CD4-positive, alpha-beta T cell treated with Interleukin-10 for 1 hour (primary cell): ENCODE measurements around the gene SLC34A1.
A peak's percentile ranks its signal among the peaks of the same experiment; 100 is the strongest.
"Not testable (repeated sequence)": the region's sequence is repeated elsewhere in the genome, so short reads cannot be mapped to it uniquely, and the experiment has no call there.

ENCODE experiments used
- DNase-seq: peaks from one replicate; pipeline ENCODE4 v3.0.0-alpha.2; 2020

Gene SLC34A1

DNA sequence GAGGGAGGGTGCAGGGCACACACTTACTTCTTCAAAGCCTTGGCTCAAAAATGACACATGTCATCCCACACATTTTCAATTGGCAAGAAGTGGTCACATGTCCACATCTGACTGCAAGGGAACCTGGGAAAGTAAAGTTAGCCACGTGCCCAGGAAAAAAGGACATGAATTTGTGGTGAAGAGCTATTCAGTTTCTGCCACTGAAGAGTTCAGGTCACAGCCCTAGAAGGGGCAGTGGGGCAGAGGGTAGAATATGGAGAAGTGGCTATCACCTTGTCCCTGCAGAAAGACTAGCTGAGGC is 28.4 kb upstream of the SLC34A1 start:
- DNase-seq = no peak

DNA sequence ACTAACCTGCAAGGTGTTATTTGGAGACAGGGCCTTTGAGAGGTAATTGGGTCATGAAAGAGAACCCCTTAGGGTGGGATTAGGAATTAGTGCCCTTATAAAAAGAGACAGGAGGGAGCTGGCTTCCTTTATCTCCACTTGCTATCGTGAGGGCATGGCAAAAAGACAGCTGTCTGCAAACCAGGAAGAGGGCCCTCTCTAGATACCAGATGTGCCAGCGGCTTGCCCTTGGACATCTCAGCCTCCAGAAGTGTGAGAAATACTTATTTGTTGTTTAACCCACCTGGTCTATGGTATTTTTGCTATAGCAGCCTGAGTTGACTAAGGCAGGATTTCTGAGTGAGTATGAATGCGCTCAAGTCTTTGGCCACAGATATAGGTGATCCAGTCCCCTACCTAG is 27.5 kb upstream of the SLC34A1 start:
- no peak for DNase-seq

DNA sequence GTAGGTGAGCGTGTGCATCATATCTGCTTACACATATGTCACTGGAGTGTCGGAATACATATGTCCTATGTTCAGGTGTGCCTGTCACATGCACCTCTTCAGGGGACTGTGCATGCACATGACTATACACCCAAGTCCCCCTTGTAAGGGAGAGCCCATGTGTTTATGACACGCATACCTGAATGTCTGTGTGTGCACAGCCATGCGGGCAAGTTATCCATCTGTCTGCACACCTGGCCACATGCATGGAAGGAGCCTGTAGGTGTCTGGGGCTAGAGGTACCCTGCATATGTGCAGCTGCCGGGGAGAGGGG is 27.1 kb upstream of the SLC34A1 start:
- no peak for DNase-seq

DNA sequence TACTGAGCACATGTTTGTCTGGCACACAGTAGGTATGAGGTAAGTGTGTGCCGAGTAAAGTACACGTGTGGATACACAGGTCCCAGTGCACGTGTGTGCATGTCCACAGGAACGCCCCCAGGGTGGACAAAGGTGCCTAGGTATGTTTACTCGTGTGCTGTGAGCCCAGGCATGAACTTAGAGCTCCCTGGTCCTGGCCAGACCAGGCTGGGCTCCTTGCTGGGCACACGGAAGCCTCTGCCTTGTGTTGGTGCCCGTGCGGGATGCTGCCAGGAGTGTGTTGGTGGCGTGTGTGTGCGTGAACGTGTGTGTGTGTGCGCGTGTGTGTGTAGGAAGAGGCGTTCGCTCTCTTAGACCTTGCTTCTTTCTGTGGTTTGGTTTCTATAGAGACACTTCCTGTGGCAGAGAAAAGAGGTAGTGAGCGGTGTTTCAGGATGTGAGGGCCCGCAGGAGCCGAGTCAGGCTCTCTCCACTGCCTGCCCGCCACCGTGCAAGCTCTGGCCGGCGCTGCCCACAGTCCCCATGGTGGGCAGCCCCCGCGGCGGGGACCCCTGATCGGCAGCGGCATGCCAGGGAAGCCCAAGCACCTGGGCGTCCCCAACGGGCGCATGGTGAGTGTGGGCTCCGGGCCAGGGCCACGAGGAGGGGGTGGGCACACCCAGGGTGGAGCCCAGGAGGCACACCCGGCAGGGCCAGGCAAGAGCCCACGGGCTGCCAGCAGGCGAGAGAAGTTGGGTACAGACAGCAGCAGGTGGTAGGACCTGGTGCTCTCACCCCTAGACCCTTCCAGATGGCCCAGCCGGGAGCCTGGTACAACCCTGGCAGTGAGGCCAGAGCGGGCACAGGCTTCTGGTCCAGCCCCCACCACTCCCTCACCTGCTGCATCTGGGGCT is 26.5 kb upstream of the SLC34A1 start, which contains the start of gene RGS14:
RGS14 (plus strand) TSS at position 466 of the 893 bp plus-strand sequence; CDS start at position 567, 101 bp downstream.
- DNase-seq = peak; percentile 87

DNA sequence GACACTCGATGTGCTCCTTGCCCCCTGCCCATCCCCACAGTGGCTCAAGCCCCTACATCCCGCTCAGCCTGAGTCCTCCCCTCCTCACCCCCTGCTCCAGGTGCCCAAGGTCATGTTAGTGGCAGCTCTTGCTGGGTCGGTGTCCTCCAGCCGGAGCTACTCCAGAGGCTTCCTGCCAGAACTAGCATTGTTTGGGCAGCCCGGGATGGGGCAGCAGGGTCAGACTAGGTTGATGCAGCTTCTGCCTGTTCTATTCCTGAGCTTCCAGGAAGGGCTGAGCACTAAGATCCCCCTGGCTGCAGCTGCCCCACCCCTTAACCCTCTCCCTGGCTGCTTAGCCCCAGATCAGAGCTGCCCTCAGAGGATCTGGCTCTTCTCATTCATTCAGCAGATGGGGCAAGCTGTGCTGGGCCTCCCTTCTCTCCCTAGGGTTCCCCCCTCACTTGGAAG is 25.8 kb upstream of the SLC34A1 start:
- DNase-seq = no peak

DNA sequence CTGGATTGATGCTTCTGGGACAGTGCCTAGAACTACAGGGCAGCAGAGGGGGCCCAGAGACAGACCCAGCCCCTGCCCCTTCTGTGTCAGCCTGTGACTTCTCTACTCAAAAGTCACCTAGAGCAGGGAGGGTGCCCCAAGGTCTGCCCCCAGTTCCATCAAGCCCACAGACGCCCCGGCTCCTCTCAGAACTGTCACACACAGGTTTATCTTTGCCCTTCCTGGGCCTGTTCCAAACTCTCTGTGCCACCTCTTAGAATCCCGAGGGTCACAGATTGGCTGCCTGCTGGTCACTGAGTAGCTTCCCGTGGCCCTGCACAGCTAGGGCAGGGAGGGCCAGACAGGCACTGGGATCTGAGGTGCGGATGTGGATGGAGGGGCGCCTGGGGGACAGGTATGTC is 24.8 kb upstream of the SLC34A1 start:
- DNase-seq = no peak

DNA sequence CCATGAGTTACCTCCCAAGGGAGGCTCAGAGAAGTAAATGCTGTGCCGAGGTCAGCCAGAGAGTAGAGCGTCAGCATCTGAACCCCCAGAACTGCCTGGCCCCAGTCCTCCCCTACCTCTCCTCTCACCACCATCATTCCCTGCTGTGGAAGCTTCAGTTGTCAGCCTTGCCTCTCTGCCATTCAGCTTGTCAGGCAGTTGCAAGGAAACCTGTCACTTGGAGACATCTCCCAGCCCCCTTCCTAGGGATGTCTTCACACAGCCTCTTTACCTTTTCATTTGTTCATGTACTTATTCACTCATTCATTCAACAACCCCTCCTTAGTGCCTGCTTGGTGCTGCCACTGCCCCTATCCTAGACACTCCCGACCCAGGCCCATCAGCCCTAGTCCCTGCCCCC is 24.4 kb upstream of the SLC34A1 start:
- DNase-seq = no peak

DNA sequence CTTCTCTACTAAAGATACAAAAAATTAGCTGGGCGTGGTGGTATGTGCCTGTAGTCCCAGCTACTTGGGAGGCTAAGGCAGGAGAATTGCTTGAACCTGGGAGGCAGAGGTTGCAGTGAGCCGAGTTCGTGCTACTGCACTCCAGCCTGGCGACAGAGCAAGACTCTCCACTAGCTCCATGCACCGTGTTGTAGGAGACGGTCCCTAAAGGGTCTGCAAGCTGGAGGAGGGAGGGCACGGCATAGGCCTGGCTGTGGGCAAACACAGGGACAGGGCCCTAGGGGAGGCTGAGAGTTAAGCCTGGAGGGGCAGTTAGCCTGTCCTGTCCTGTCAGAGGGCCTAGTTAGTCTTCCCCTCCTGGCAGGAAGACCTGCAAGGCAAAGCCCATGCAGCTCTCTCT is 23.5 kb upstream of the SLC34A1 start:
- not testable (repeated sequence) for DNase-seq

DNA sequence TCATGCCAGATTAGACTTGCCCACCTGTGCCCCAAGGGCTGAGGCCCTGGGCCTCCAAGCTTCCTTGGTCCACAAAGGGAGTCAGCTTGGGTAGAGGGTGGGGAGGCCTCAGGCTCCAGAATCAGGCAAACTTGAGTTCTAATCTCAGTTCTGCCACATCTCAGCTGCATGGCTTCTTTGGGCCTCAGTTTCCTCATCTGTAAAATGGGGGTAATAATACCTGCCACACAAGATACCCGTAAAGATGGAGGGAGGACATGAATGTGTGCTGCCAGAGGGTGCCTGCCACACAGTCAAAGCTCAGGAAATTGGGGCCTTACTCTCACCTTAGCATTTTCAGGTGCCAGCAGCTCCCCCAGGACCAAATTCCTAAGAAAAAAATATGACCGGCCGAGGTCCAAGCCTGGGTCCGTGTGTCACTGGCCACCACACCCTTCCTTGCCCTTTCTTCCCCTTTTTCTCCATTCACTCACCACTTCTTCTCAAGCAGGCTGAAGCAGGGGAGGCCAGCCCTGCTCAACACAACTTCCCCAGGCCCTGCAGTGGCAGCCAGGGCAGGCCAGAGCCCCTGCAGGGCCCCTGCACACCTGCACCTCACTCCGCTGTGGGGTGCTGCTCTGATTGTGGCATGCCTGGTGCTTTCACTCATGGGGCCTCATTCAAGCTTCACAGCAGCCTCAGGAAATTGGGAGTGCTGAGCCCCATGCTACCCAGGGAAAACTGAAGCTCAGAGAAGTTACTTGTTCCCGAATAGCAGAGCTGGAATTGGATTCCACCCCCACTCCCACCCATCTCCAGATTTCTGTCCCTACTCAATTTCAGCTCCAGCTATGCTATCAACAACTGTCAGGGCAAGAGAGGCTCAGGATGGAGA is 22.6 kb upstream of the SLC34A1 start:
- no peak for DNase-seq

DNA sequence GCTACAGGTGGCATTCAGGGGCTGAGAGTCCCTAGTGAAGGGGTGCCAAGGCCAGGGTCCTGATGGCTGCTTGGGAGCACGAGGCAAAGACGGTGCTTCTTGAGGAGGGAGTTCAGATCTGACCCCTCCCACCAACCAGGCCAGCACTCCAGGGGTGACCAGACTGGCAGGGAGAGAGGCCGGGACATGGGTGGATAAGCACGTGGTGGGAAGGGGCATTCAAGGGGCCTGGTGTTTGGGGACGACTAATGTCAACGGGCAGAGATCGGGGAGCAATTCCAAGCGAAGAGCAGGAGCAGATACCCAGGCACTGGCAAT is 22.0 kb upstream of the SLC34A1 start:
- DNase-seq = no peak

DNA sequence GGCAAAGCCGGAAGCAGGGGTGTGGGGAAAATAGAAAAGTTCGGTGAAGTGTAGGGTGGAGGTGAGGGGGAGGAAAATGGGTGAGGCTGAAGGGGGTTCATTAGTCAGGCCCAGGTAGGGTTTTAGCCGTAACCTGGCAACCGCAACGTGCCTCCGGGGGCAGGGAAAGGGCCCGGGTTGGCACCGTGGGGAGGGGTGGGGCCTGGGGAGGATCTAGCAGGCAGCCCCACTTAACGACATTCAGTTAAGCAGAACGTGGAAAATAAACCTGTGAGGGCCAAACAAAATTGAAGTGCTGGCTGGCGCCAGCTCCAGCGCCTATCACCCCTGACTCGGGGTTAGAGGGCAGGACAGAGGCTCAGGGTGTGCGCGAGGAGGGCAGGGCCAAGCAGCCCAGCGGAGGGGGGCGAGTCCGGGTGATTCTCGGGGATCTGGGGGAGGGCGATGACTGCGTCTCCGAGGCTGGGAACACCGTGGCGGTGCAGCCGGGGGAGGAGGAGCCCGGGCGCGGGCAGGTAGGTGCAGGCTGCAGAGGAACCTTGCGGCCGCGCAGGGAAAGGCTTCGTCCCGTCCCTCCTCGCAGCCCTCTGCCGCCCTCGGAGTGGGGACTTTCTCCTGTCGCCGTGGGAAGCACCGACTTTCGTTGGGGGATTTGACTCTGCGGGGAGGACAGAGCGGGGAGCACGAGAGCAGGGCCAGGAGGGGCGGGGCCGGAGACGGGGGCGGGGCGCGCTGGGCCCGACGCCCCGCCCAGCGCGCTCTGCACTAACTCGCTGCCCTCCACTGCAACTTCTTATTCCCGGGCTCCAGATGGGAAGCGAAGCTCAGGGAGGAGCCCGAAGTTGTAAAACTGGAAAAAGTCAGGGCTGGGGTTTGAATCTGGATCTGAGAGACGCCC is 21.4 kb upstream of the SLC34A1 start:
- DNase-seq = peak; percentile 84

DNA sequence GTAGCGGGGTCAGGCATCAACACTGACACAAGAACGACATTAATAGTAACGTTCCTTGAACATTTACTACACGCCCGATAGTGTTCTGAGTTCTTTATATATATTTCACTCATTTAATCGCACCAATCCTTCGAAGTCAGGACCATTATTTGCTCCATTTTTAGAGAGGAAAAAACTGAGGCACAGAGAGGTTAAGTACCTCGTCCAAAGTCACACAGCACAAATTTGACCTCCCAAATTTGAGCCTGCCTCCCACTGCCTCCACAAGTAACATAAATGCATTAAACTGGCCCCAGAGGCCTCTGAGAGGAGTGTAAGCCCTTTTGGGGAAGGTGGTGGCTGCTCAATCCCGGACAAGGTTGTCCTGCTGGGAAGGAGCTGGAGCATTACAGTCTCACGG is 20.7 kb upstream of the SLC34A1 start:
- no peak for DNase-seq

DNA sequence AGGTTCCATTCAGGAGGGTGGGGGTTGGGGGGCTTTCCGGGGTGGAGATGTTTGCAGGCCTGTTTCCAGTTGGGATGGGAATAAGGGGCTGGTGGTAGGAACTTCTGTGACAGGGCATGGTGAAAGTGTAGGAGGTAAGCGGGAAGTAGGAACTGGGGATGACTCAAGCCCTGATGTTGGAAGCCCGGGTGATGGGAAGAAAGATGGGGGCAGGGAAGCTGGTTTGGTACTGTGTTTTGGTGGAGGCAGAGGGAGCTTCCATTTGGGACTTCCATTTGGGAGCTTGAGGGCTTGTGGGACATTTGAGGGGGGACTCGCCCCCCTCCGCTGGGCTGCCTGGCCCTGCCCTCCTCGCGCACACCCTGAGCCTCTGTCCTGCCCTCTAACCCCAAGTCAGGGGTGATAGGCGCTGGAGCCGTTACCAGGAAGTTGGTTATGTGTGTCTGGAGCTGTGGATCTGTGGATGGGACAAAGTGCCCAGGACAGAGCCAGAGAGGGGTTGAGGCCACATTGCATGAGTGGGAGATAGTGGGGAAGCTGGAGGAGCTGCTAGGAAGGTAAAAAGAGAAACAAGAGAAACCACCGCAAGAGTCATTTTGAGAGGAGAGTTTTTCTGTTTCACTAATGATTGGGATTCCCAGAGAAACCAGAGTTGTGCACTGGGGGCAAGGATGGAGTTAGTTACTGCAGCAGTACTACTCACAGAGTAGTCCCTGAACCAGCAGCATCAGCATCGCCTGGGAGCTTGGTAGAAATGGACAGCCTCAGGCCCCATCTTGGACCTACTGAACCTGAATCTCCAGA is 19.9 kb upstream of the SLC34A1 start:
- DNase-seq = no peak

DNA sequence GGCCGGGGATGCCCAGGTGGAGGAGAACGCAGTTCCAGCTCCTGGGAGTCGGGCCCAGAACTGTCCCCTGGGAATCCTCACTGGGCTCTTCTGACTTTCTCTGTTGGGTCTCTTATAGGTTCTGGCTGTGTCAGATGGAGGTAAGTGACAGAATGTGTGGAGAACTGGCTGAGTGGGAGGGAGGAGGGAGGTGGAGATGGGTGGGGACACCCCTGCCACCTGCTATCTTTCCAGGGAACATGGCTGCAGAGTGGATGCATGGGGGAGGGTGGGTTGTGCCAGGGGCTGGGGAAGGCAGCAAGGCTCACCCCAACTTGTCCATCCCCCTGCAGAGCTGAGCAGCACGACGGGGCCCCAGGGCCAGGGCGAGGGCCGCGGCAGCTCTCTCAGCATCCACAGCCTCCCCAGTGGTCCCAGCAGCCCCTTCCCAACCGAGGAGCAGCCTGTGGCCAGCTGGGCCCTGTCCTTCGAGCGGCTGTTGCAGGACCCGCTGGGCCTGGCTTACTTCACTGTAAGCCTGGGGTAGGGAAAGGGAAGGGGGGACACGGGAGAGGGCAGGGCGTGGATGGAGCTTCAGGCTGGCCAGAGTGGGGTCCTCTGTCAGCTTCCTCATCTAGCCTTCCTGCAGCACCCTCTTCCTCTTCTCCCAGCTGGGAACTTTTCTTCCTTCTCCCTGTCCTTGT is 18.2 kb upstream of the SLC34A1 start:
- DNase-seq = no peak

DNA sequence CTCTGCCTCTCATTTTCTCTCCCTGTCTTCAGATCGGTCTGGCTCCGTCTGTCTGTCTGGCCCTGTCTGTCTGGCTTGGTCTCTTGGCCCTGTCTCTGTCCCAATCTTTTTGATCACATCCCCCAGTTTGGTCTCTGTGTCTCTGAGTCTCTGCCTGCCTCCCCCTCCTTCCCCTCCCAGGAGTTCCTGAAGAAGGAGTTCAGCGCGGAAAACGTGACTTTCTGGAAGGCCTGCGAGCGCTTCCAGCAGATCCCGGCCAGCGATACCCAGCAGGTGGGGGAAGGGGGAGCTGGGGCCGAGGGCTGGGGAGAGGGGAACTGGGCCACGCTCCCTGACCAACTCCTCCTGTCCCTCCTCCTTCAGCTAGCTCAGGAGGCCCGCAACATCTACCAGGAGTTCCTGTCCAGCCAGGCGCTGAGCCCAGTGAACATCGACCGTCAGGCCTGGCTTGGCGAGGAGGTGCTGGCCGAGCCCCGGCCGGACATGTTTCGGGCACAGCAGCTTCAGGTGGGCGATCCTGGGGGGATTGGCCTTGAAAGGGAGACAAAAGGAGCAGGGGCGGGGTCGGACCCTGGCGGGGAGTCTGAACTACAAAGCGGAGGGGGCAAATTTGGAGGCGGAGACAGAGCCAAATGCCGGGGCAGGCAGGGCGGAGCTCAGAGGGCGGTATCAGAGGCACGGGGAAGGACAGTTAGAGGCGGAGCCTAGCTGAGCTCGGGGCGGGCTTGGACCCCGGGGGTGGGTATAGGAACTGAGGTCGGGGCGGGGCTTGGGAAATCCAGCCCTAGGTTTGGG is 17.5 kb upstream of the SLC34A1 start:
- no peak for DNase-seq

DNA sequence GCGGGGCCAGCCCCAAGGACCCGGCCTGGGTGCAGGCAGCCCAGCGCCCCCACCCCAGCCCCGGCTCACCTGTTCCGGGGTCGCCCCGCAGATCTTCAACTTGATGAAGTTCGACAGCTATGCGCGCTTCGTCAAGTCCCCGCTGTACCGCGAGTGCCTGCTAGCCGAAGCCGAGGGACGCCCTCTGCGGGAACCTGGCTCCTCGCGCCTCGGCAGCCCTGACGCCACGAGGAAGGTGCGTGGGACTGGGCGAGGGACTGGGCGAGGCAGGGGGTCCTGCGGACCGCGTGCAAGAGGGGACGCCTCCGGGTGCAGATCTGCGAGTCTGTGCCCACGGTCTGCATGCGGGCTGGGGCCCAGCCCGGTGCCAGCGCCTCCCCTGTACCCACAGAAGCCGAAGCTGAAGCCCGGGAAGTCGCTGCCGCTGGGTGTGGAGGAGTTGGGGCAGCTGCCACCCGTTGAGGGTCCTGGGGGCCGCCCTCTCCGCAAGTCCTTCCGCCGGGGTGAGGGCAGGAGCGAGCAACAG is 16.8 kb upstream of the SLC34A1 start:
- no peak for DNase-seq

DNA sequence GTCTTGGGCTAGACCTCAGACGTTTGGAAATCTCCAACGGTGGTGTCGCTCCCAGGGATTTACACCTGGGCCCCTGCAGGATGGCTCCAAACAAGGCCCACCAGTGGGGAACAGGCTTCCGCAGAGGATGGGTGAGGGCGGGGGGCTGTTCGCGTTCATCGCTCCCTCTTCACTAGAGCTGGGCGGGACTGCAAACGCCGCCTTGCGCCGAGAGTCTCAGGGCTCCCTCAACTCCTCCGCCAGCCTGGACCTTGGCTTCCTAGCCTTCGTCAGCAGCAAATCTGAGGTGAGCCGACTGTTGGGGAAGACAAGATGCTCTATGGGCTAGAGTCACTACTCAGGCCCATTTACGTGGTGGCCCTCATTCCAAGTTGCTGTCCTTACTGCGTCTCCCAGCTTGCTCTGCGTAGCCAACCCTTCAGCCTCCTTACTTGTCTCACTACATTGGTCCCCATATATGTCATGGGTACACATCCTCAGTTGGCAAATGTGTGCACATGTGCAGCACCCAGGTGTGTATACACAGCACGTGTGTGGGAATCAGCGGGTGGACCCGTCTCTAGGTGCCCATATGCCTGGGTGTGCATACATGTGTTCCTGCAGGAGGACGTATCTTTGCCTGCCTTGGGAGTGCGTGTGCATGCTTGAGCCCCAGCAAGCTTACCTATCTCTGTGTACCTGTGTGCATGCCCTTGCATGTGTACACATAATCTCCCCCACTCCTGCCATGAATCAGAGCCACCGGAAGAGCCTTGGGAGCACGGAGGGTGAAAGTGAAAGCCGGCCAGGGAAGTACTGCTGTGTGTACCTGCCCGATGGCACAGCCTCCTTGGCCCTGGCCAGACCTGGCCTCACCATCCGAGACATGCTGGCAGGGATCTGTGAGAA is 16.0 kb upstream of the SLC34A1 start:
- DNase-seq = no peak

DNA sequence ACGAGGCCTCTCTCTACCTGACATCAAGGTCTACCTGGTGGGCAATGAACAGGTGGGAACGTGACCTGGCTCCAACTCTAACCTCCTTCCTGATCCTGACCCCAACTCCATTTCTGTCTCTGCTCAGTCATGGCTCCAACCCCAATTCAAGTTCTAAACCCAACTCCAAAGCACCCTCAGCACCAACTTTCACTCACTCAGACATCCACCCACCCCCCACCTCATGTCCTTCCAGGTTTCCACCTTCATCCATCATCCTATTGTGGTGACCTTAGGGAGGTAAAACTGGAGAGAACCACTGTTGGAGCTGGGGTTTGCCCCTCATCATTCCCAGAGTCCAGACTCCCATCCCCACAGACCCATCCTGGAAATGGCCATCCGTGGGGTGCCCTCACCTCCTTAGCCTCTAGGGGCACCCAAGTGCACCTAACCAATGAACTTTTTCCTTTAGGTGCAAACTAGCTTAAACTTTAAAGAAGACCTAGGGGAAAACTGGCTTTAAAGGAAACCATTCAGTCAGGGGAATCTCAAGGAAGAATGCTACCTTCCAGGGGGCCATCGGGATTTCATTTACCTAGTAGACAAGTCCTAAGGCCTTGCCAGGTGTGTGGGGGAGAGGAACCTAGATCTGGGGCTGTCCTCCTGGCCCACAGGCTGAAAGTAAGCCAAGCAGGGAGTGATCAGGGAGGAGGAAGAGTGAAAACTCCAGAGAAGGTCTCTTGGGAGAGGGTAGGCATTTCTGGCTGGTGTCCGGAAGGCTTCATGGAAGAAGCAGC is 15.2 kb upstream of the SLC34A1 start:
- DNase-seq = peak; percentile 40
